NCI-H2196 treated with DMSO at 0.1 percent for 48 hours (cell line): ENCODE measurements around the gene C1QL4.
A peak's percentile ranks its signal among the peaks of the same experiment; 100 is the strongest.

Experiments used
- DNase-seq: peaks from one replicate; lab custom pipeline; 2025; ENCODE audit not compliant: unreplicated experiment; lab: John Stamatoyannopoulos, UW

Gene C1QL4

GRCh38 chr12:49305762-49306510 is 31.1 kb downstream of the C1QL4 start:
- DNase-seq: no peak

GRCh38 chr12:49304161-49304560 is 32.8 kb downstream of the C1QL4 start:
- no peak for DNase-seq

- DNase-seq: no peak
Observed at GRCh38 chr12:49301760-49302159, 35.2 kb downstream of the C1QL4 start.

- no peak for DNase-seq
Observed at GRCh38 chr12:49298160-49298559, 38.8 kb downstream of the C1QL4 start.

- no peak for DNase-seq
Observed at GRCh38 chr12:49297695-49298060, 39.3 kb downstream of the C1QL4 start.

GRCh38 chr12:49296836-49297694 is 39.9 kb downstream of the C1QL4 start:
- peak; percentile 33 for DNase-seq

- no peak for DNase-seq
Observed at GRCh38 chr12:49296034-49296835, 40.8 kb downstream of the C1QL4 start.

GRCh38 chr12:49295082-49295936 is 41.7 kb downstream of the C1QL4 start, which contains the start of gene PRPH:
TSS of gene PRPH (plus strand) at chr12:49295147. CDS start at chr12:49295201, 54 bp downstream.
- DNase-seq: no peak

- DNase-seq: no peak
Observed at GRCh38 chr12:49294804-49295081, 42.2 kb downstream of the C1QL4 start.

GRCh38 chr12:49294086-49294803 is 42.7 kb downstream of the C1QL4 start:
- DNase-seq: no peak

GRCh38 chr12:49293056-49293956 is 43.7 kb downstream of the C1QL4 start:
- DNase-seq: peak; percentile 74

- DNase-seq: peak; percentile 60
Observed at GRCh38 chr12:49292729-49293055, 44.3 kb downstream of the C1QL4 start.

GRCh38 chr12:49288922-49289555 is 47.9 kb downstream of the C1QL4 start:
- DNase-seq: no peak

GRCh38 chr12:49288412-49288853 is 48.6 kb downstream of the C1QL4 start:
- DNase-seq: no peak

- DNase-seq: no peak
Observed at GRCh38 chr12:49287876-49288275, 49.1 kb downstream of the C1QL4 start.

- DNase-seq: no peak
Observed at GRCh38 chr12:49284672-49285071, 52.3 kb downstream of the C1QL4 start.

GRCh38 chr12:49283541-49284429 is 53.2 kb downstream of the C1QL4 start:
- no peak for DNase-seq
